Measurements from ENCODE around the gene PSMA8. TPM values are rescaled to one million over a fixed set of nuclear protein-coding genes. Genes with fewer than 3 reads are reported as not detected.

PSMA8 gene
- not detected in 5 replicates for total RNA-seq (2022; extraction: Qiagen RNA extraction; ENCODE audit: low read depth)

GRCh38 chr18:26133652-26134051, at the start of gene PSMA8:
TSS of gene PSMA8 (plus strand) at chr18:26133869. CDS start at chr18:26133966, 97 bp downstream.

GRCh38 chr18:26090130-26091046, 43.3 kb upstream of the PSMA8 start, which contains the start of gene SS18:
TSS of gene SS18 (minus strand) at chr18:26090613. CDS start at chr18:26090569, 44 bp downstream.

GRCh38 chr18:26226229-26227050, 92.8 kb downstream of the PSMA8 start, which contains the start of gene TAF4B:
TSS of gene TAF4B (plus strand) at chr18:26226445. CDS start at chr18:26226934, 489 bp downstream.

Other genes with a start within 250 kb of the PSMA8 start
- 42.7 to 57.8 TPM (median 52.6 TPM) in 5 replicates for gene SS18, start 43.3 kb upstream of the PSMA8 start, total RNA-seq (2022; extraction: Qiagen RNA extraction; ENCODE audit: low read depth)
- 3.8 to 6.5 TPM (median 5.1 TPM) in 5 replicates for gene TAF4B, start 92.6 kb downstream of the PSMA8 start, total RNA-seq (2022; extraction: Qiagen RNA extraction; ENCODE audit: low read depth)